Ishikawa (cell line): ENCODE results near the gene SEM1.

Experiments
- CEBPB ChIP-seq: IDR thresholded peaks from 2 replicates; pipeline ENCODE4 v1.6.1; 2012
- CREB1 ChIP-seq: IDR thresholded peaks from 2 replicates; pipeline ENCODE4 v1.6.1; 2012; ENCODE audit warnings: low read depth
- EGR1 ChIP-seq: IDR thresholded peaks from 2 replicates; pipeline ENCODE4 v1.6.1; 2012
- EP300 ChIP-seq: IDR thresholded peaks from 2 replicates; pipeline ENCODE4 v1.6.1; 2012; ENCODE audit warnings: borderline replicate concordance
- FOXM1 ChIP-seq: IDR thresholded peaks from 2 replicates; pipeline ENCODE4 v1.6.1; 2012; ENCODE audit warnings: low read depth, borderline replicate concordance
- RAD21 ChIP-seq: IDR thresholded peaks from 2 replicates; pipeline ENCODE4 v1.6.1; 2012; ENCODE audit warnings: low read depth
- YY1 ChIP-seq: IDR thresholded peaks from 2 replicates; pipeline ENCODE4 v1.6.1; 2012; ENCODE audit warnings: low read depth
- TF ChIP-seq, protein P1 (sequence below): IDR thresholded peaks from 2 replicates; pipeline ENCODE4 v1.6.1; 2012; ENCODE audit warnings: low read depth, mild to moderate bottlenecking

DNA sequence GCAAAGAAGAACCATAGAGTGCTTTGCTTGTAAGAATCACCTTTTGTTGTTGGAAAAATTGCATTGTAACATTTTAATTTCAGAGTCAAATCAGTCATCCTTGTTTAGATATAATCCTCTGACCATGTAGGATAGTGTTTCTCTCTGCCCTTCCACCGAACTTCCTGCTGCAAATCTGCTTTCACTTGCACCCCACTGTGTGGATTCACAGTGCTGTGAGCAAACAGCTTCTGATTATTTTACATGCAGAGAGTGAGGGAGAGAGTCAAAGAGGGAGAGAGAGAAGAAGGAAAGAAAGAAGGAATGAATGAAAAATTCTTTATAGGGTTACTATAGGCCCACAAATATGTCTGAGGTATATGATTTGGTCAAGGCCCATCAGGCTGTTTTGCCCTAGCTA is 30.0 kb upstream of the SEM1 start:
- no peak for TF ChIP-seq EGR1
- no peak for TF ChIP-seq EP300
- TF ChIP-seq, protein P1, sequence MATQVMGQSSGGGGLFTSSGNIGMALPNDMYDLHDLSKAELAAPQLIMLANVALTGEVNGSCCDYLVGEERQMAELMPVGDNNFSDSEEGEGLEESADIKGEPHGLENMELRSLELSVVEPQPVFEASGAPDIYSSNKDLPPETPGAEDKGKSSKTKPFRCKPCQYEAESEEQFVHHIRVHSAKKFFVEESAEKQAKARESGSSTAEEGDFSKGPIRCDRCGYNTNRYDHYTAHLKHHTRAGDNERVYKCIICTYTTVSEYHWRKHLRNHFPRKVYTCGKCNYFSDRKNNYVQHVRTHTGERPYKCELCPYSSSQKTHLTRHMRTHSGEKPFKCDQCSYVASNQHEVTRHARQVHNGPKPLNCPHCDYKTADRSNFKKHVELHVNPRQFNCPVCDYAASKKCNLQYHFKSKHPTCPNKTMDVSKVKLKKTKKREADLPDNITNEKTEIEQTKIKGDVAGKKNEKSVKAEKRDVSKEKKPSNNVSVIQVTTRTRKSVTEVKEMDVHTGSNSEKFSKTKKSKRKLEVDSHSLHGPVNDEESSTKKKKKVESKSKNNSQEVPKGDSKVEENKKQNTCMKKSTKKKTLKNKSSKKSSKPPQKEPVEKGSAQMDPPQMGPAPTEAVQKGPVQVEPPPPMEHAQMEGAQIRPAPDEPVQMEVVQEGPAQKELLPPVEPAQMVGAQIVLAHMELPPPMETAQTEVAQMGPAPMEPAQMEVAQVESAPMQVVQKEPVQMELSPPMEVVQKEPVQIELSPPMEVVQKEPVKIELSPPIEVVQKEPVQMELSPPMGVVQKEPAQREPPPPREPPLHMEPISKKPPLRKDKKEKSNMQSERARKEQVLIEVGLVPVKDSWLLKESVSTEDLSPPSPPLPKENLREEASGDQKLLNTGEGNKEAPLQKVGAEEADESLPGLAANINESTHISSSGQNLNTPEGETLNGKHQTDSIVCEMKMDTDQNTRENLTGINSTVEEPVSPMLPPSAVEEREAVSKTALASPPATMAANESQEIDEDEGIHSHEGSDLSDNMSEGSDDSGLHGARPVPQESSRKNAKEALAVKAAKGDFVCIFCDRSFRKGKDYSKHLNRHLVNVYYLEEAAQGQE = no peak
- TF ChIP-seq YY1 = no peak
- TF ChIP-seq RAD21 = no peak
- TF ChIP-seq CEBPB = no peak
- TF ChIP-seq FOXM1 = no peak
- no peak for TF ChIP-seq CREB1
